Measurements from ENCODE around the gene LRP6.

LRP6 gene

GRCh38 chr12:12166751-12167150 lies 100.1 kb downstream of the LRP6 start:
- no peak overlapping the region for H2AFZ ChIP-seq (ENCODE audit: low read length)
- no peak overlapping the region for H3K9ac ChIP-seq (ENCODE audit: low read depth, low read length, poor library complexity, severe bottlenecking)
- no peak overlapping the region for H3K4me3 ChIP-seq (ENCODE audit: low read length, poor library complexity, severe bottlenecking)
- no peaks in the 10 kb centered on the region for H3K4me1 ChIP-seq (ENCODE audit: insufficient read depth, low read length, poor library complexity, severe bottlenecking)
- H3K4me2 ChIP-seq (ENCODE audit: low read depth, low read length, poor library complexity, severe bottlenecking): no peak overlapping the region
- no peaks in the 10 kb centered on the region for H3F3A ChIP-seq (ENCODE audit: low read depth)
- no peaks in the 10 kb centered on the region for H3K9me2 ChIP-seq (replicated peaks; ENCODE audit: low read depth, low read length)
- TF ChIP-seq CTCF (conservative IDR thresholded peaks at IDR 0.05; ENCODE audit: low read length) (no peak), EZH2phosphoT487 (IDR thresholded peaks at IDR 0.05; ENCODE audit: borderline replicate concordance) (no peak)
- no peaks in the 10 kb centered on the region for H3K36me3 ChIP-seq (ENCODE audit: insufficient read depth, low read length)
- H3K9me3 ChIP-seq (ENCODE audit: insufficient read depth, low read depth, low read length): no peaks in the 10 kb centered on the region
- no peaks in the 10 kb centered on the region for H3K27me3 ChIP-seq (ENCODE audit: insufficient read depth, low read length, poor library complexity, severe bottlenecking)
- no peaks in the 10 kb centered on the region for H3K79me2 ChIP-seq (ENCODE audit: insufficient read depth, low read length)
- H4K20me1 ChIP-seq (ENCODE audit: insufficient read depth, low read length, poor library complexity, severe bottlenecking): peaks cover 2% of the 10 kb centered on the region

- H3K9me3 ChIP-seq (ENCODE audit: insufficient read depth, low read depth, low read length): no peaks in the 10 kb centered on the region
- no peaks in the 10 kb centered on the region for H3K9me2 ChIP-seq (replicated peaks; ENCODE audit: low read depth, low read length)
- no peaks in the 10 kb centered on the region for H3K4me1 ChIP-seq (ENCODE audit: insufficient read depth, low read length, poor library complexity, severe bottlenecking)
- H2AFZ ChIP-seq (ENCODE audit: low read length): no peak overlapping the region
- no peak overlapping the region for H3K4me2 ChIP-seq (ENCODE audit: low read depth, low read length, poor library complexity, severe bottlenecking)
- H3K9ac ChIP-seq (ENCODE audit: low read depth, low read length, poor library complexity, severe bottlenecking): no peak overlapping the region
- TF ChIP-seq CTCF (conservative IDR thresholded peaks at IDR 0.05; ENCODE audit: low read length): no peak
- no peak for TF ChIP-seq EZH2phosphoT487 (IDR thresholded peaks at IDR 0.05; ENCODE audit: borderline replicate concordance)
- no peak overlapping the region for H3K4me3 ChIP-seq (ENCODE audit: low read length, poor library complexity, severe bottlenecking)
- no peaks in the 10 kb centered on the region for H3F3A ChIP-seq (ENCODE audit: low read depth)
- no peaks in the 10 kb centered on the region for H4K20me1 ChIP-seq (ENCODE audit: insufficient read depth, low read length, poor library complexity, severe bottlenecking)
- no peaks in the 10 kb centered on the region for H3K36me3 ChIP-seq (ENCODE audit: insufficient read depth, low read length)
- H3K79me2 ChIP-seq (ENCODE audit: insufficient read depth, low read length): no peaks in the 10 kb centered on the region
- no peaks in the 10 kb centered on the region for H3K27me3 ChIP-seq (ENCODE audit: insufficient read depth, low read length, poor library complexity, severe bottlenecking)
These were observed 106.9 kb downstream of the LRP6 start for GRCh38 chr12:12159988-12160387.

- Histone ChIP-seq H3K27me3 (ENCODE audit: insufficient read depth, low read length, poor library complexity, severe bottlenecking) (no peaks in the 10 kb centered on the region), H3K9ac (ENCODE audit: low read depth, low read length, poor library complexity, severe bottlenecking) (no peak overlapping the region), H3K4me3 (ENCODE audit: low read length, poor library complexity, severe bottlenecking) (no peak overlapping the region), H3K9me2 (replicated peaks; ENCODE audit: low read depth, low read length) (no peaks in the 10 kb centered on the region), H3K36me3 (ENCODE audit: insufficient read depth, low read length) (no peaks in the 10 kb centered on the region), H3K4me1 (ENCODE audit: insufficient read depth, low read length, poor library complexity, severe bottlenecking) (no peaks in the 10 kb centered on the region), H3K79me2 (ENCODE audit: insufficient read depth, low read length) (no peaks in the 10 kb centered on the region), H3K9me3 (ENCODE audit: insufficient read depth, low read depth, low read length) (no peaks in the 10 kb centered on the region), H3F3A (ENCODE audit: low read depth) (no peaks in the 10 kb centered on the region), H3K4me2 (ENCODE audit: low read depth, low read length, poor library complexity, severe bottlenecking) (no peak overlapping the region), H2AFZ (ENCODE audit: low read length) (no peak overlapping the region), H4K20me1 (ENCODE audit: insufficient read depth, low read length, poor library complexity, severe bottlenecking) (no peaks in the 10 kb centered on the region)
- no peak for TF ChIP-seq CTCF (conservative IDR thresholded peaks at IDR 0.05; ENCODE audit: low read length)
- no peak for TF ChIP-seq EZH2phosphoT487 (IDR thresholded peaks at IDR 0.05; ENCODE audit: borderline replicate concordance)
These were observed 108.0 kb downstream of the LRP6 start for GRCh38 chr12:12158858-12159257.

Data from Loucy (cell line).